SU-DHL-6 (cell line): Measurements from ENCODE around the gene PTP4A2.

Experiments used
- CTCF ChIP-seq: fragments of 200-600 bp; sonication (generic); IDR thresholded peaks from one replicate; pipeline ENCODE4 v1.5.1; 2017; ENCODE audit warnings: antibody characterized with exemption, mild to moderate bottlenecking, low read length, moderate library complexity; ENCODE audit not compliant: insufficient read depth, poor library complexity, severe bottlenecking
- EZH2phosphoT487 ChIP-seq: fragments of 200-600 bp; sonication (generic), shearing (Covaris generic); conservative IDR thresholded peaks from 2 replicates; pipeline ENCODE4 v1.6.1; 2018; ENCODE audit warnings: mild to moderate bottlenecking, antibody characterized with exemption, low read length, moderate library complexity, mixed read lengths

- TF ChIP-seq CTCF (no peak), EZH2phosphoT487 (no peak)
These were observed 23.4 kb upstream of the PTP4A2 start for GRCh38 chr1:31961536-31961935.
